HG03064 (cell line): ENCODE data around the gene TIMM21.

Experiments
- ATAC-seq: cut with Tn5 transposase; IDR thresholded peaks from one replicate; pipeline ENCODE4 v1.9.1; 2021; ENCODE audit warnings: low read depth; ENCODE audit not compliant: unreplicated experiment

The TIMM21 gene

GRCh38 chr18:74147779-74148542 lies at the start of gene TIMM21, which contains the start of gene FBXO15:
TIMM21 (plus strand) TSS chr18:74148523; CDS start chr18:74148809, 286 bp downstream.
FBXO15 (minus strand) TSS chr18:74147834; CDS start chr18:74147785, 49 bp downstream.
- ATAC-seq, result peak; percentile 90

- ATAC-seq, result no peak
These were observed 39.9 kb upstream of the TIMM21 start for GRCh38 chr18:74108460-74108859.

DNA sequence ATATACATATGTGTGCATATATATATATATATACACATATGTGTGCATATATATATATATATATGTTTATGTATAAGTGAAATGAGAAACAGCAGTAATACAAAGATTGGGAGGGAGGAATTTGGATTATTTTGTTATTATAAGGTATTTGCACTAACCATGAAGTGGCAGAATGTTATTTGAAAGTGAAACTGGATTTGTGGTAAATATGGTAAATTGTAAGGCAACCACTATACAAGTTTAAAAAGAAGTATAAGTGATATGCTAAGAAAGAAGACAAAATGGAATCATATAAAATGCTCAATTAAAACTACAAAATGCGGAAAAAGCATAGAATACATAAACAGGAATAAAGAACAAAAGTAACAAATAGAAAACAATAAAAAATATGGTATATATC lies 38.2 kb upstream of the TIMM21 start:
- no peak for ATAC-seq

DNA sequence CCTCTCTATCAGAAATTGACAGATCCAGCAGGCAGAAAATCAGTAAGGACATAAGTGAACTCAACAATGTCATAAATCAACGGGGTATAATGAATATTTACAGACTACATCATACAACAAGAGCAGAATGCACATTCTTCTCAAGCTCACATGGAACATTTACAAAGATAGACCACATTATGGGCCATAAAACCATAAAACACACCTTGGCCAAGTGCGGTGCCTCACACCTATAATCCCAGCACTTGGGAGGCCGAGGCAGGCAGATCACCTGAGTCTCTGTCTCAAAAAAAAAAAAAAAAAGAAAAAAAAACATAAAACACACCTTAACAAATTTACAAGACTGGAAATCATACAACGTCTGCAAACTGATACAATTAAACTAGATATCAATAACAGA lies 37.3 kb upstream of the TIMM21 start:
- ATAC-seq, result no peak

GRCh38 chr18:74113711-74114110 lies 34.6 kb upstream of the TIMM21 start:
- no peak for ATAC-seq

DNA sequence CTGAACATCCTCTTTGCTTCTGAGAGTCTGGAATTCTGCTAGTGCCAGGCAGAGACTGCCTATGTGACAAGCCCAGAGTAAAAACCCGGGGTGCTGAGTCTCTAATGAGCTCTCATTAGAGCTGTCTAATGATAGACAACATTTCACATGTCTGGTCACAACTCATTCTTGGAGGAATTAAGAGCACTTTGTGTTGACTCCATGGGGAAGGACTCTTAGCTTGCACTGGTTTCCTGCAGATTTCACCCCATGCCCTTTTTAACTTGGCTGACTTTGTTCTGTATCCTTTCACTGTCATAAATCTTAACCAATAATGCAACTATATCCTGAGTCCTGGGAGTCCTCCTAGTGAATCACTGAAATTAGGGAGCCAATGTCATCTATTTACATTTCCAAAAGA lies 34.2 kb upstream of the TIMM21 start:
- ATAC-seq, result no peak

DNA sequence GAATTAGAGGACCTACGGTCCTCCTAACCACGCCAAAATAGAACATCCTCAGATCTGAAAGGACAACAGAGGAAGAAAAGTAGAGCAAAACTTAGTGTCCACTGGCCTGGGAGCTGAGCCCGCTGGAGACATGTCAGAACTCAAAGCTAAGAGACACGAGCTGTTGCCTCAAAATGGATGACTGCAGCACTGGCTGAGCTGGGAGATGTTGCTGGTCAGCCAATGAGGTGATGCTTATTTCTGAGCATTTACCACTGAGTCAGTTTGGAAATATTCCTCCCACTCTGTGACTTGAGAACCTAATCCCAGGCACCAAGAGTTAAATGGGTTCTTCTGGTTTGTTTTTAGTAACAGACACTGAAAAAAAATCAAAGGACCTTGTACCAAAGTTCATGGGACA lies 33.3 kb upstream of the TIMM21 start:
- no peak for ATAC-seq

GRCh38 chr18:74116633-74117554 lies 31.4 kb upstream of the TIMM21 start:
- ATAC-seq, result no peak

- ATAC-seq, result no peak
These were observed 25.1 kb upstream of the TIMM21 start for GRCh38 chr18:74123200-74123599.

GRCh38 chr18:74124642-74125041 lies 23.7 kb upstream of the TIMM21 start:
- no peak for ATAC-seq

GRCh38 chr18:74126684-74127655 lies 21.4 kb upstream of the TIMM21 start:
- no peak for ATAC-seq

DNA sequence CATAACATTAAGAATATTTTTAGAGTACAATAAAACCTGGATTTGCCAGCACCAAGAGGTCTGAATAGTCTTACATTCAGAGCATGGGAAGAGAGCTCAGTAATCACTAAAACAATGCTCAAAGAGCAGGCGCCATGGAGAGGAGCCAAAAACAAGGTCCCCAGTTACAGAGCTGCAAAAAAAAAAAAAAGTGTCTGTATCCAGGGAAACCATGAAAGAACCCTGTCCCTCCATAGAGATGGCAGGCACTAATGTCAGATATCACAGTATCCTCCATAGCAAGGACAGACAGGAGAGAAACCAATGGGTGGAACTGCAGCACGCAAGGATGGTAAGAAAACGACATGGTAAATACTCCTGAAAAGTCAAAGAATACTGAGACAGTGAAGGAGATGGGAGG lies 20.2 kb upstream of the TIMM21 start:
- ATAC-seq, result no peak

GRCh38 chr18:74131124-74131523 lies 17.2 kb upstream of the TIMM21 start:
- no peak for ATAC-seq

- no peak for ATAC-seq
These were observed 16.1 kb upstream of the TIMM21 start for GRCh38 chr18:74132201-74132600.

DNA sequence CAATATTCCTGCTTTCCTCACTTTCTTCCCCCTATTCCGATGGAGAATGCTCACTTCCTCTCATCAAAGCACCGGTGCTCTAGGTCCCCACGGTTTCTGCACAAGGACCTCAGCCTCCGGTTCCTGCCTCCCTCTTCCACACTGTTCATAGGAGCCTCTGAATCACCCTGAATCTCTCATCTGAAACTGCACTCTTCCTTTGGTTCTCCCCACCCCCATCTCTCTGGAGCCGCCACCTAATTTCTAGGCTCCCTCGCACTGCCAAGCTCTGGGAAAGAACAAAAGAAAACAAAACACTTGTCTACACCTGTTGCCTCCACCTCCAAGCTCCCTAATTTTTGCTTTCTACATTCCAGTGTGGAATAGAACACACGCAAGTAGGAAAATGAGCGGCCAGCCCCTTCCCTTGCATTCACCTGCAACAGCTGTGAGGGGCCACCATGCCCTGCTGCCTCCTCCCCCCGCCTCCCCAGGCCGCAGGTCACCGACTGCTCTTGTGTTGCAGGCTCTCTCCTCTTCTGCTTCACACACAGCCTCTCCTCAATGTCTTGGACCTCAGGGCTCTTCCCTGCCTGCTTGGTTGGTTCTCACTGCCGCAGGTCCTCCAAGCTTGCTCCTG lies 10.3 kb upstream of the TIMM21 start:
- no peak for ATAC-seq

- ATAC-seq, result no peak
These were observed 8.9 kb upstream of the TIMM21 start for GRCh38 chr18:74139411-74139810.

DNA sequence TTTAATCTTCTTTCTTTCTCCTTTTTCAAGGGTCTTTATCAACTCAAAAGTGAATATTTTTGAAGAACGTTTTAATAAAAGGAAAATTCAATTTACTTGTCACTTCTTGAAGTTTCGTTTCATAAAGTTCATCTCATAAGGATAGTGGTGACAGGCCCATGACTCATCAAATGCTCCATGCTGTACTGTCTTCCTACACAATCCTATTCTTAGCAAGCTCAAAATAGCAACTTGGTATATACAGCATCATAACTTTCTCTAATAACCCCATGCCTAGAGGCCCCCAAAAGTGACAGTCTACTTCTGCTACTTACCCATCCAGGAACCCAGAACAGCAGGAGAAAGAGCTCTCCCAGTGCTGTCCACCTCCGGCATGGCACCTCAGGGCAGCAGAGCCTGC lies 8.4 kb upstream of the TIMM21 start:
- no peak for ATAC-seq

DNA sequence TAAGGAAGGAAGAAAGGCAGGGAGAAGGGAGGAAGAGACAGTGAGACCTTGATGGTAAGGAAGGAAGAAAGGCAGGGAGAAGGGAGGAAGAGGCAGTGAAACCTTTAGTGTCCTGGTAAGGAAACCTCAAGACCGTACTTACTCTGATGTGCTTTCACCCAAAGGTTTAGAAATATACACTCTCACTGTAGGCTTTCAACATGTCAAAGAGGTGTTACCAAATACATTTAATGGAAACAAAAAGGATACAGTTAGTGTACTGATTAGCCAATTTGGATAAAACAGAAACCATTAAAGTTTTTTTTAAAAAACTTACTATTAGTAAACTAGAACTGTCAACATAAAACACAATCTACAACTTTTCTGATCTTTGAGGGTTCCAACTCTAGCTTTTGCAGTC lies 7.7 kb upstream of the TIMM21 start:
- ATAC-seq, result no peak

GRCh38 chr18:74141667-74142066 lies 6.7 kb upstream of the TIMM21 start:
- ATAC-seq, result no peak

GRCh38 chr18:74142252-74142651 lies 6.1 kb upstream of the TIMM21 start:
- no peak for ATAC-seq
